ENCODE results near the gene SENP3.

The SENP3 gene

GRCh38 chr17:7556627-7557026 is 5.1 kb upstream of the SENP3 start:
- no peak for DNase-seq (ENCODE audit: low read depth, low spot score)

DNA sequence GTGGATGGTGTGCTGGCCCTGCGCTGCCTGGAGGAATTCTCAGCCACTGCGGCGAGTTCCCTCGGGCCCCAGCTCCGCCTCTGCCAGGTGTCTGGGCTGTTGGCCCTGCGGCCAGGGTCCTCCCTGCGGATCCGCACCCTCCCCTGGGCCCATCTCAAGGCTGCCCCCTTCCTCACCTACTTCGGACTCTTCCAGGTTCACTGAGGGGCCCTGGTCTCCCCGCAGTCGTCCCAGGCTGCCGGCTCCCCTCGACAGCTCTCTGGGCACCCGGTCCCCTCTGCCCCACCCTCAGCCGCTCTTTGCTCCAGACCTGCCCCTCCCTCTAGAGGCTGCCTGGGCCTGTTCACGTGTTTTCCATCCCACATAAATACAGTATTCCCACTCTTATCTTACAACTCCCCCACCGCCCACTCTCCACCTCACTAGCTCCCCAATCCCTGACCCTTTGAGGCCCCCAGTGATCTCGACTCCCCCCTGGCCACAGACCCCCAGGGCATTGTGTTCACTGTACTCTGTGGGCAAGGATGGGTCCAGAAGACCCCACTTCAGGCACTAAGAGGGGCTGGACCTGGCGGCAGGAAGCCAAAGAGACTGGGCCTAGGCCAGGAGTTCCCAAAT is 4.5 kb upstream of the SENP3 start:
- peak; percentile 47 for DNase-seq (ENCODE audit: low read depth, low spot score)

DNA sequence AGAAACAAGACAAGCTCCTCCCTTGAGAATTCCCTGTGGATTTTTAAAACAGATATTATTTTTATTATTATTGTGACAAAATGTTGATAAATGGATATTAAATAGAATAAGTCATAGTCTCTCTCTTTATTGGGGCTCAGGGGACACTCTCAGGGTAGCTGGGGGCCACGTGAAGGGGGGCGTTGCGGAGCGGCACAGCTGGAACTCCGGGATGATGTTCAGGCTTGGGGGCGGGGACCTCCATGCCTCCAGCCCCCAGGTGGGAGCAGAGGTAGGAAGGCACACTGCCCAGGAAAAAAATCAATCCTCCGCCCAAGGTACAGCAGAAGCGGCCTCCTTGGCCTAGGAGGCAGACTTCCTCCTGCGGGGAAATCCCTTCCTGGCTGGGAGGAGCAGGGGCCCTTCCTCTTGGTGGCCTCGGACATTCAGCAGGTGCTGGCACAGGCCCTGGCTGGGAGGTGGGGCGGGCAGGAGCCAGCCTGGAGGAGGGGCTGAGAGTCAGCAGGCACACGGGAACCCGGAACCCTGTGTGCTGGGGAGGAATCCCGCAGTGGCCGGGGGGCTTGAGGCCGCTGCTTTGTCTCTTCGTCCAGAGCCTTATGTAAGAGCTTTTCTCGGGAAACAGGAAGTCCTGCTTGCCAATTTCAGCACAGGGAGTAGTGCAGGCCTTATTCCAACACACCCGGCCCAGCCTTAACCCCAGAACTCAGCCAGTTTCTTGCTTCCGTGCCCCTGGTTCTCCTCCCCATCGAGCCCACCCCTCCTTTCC is 3.8 kb upstream of the SENP3 start:
- DNase-seq (ENCODE audit: low read depth, low spot score), result peak; percentile 90

- no peak for DNase-seq (ENCODE audit: low read depth, low spot score)
Measured at GRCh38 chr17:7558544-7559319, 3.0 kb upstream of the SENP3 start, which contains the start of gene TNFSF13. Gene TNFSF13 (plus strand): TSS chr17:7558750. CDS start chr17:7559040, 290 bp downstream.

DNA sequence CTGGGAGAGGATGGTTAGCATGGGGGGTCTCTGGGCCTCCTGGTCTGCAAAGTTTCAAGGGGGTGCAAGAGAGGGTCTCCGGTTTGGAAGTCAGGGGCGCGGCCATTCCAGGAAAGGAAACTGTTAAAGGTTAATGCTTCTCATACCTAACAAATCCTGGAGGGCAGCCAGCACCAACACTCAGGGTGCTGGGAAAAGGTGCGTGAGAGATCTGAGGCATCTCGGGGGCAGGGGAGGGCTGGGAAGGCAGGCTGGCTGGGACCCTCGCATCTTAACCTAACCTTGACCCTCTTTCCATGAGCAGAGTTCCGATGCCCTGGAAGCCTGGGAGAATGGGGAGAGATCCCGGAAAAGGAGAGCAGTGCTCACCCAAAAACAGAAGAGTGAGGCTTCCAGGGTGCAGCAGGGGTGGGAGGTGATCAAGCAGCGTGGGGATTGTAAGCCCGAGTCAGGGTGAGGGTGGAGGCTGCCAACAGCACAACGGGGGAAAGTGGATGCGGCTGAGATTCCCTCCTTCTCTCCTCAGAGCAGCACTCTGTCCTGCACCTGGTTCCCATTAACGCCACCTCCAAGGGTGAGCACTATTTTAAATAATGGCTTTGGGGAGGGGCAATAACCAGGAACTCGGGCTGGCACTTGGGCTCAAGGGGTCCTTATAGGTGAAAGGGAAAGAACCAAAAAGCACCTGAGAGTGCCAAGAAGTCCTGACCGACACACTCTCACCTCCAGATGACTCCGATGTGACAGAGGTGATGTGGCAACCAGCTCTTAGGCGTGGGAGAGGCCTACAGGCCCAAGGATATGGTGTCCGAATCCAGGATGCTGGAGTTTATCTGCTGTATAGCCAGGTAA is 2.2 kb upstream of the SENP3 start:
- DNase-seq (ENCODE audit: low read depth, low spot score), result no peak

DNA sequence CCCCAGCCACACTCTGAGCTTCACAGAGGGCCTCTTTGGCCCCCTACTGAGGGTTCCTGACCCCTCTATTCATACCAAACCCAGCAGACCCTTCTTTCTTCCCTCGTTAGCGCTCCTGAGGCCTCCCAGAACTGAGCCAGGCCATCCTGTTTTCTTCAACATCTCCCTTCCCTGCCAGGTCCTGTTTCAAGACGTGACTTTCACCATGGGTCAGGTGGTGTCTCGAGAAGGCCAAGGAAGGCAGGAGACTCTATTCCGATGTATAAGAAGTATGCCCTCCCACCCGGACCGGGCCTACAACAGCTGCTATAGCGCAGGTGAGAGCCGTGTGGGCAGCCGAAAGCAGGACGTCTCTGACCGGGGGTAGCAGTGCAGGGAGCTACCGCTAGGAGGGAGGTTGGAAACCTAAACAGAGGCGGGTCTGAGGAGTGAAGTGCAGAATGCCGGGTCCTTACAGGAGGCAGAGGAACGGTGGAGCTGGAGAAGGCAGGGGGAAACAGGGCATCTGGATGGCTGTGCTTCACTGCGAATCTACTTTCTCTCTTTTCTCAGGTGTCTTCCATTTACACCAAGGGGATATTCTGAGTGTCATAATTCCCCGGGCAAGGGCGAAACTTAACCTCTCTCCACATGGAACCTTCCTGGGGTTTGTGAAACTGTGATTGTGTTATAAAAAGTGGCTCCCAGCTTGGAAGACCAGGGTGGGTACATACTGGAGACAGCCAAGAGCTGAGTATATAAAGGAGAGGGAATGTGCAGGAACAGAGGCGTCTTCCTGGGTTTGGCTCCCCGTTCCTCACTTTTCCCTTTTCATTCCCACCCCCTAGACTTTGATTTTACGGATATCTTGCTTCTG is 1.3 kb upstream of the SENP3 start:
- peak; percentile 89 for DNase-seq (ENCODE audit: low read depth, low spot score)

DNA sequence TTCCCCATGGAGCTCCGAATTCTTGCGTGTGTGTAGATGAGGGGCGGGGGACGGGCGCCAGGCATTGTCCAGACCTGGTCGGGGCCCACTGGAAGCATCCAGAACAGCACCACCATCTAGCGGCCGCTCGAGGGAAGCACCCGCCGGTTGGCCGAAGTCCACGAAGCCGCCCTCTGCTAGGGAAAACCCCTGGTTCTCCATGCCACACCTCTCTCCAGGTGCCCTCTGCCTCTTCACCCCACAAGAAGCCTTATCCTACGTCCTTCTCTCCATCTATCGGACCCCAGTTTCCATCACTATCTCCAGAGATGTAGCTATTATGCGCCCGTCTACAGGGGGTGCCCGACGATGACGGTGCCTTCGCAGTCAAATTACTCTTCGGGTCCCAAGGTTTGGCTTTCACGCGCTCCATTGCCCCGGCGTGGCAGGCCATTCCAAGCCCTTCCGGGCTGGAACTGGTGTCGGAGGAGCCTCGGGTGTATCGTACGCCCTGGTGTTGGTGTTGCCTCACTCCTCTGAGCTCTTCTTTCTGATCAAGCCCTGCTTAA is 617 bp upstream of the SENP3 start:
- peak; percentile 95 for DNase-seq (ENCODE audit: low read depth, low spot score)

DNA sequence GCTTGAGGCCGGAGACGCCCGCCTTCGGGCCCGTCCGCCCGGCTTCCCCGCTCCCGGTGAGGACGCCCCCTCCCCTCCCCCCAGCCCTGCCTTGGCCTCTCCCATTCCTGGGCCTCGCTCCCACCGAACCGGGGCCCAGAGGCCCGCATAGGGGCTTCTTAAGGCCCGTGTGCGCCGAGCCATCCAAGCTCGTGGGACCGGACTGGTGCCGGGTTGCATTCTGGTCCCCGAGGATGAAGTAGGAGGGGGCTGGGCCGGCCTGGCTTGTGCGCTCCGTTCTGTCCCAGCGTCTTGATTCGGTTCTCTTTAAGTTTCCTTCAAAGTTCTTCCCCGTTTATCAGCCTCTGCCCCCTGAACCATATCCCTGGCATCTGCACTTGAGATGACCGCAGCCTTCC is 488 bp downstream of the SENP3 start:
- no peak for DNase-seq (ENCODE audit: low read depth, low spot score)

GRCh38 chr17:7563115-7563869 is 1.6 kb downstream of the SENP3 start:
- DNase-seq (ENCODE audit: low read depth, low spot score), result no peak

GRCh38 chr17:7569571-7569970 is 7.9 kb downstream of the SENP3 start:
- no peak for DNase-seq (ENCODE audit: low read depth, low spot score)

DNA sequence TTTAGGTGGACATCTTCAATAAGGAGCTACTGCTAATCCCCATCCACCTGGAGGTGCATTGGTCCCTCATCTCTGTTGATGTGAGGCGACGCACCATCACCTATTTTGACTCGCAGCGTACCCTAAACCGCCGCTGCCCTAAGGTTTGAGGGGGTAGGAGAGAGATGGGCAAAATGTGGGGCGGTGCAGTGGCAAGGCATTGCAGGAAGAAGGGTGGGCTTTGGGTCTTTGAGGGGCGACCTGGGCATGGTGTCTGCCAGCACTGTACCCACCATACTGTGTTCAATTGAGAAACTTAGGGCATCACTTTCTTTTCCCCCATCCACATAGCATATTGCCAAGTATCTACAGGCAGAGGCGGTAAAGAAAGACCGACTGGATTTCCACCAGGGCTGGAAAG is 8.6 kb downstream of the SENP3 start:
- no peak for DNase-seq (ENCODE audit: low read depth, low spot score)

DNA sequence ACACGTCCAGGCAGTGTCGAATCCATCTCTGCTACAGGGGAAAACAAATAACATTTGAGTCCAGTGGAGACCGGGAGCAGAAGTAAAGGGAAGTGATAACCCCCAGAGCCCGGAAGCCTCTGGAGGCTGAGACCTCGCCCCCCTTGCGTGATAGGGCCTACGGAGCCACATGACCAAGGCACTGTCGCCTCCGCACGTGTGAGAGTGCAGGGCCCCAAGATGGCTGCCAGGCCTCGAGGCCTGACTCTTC is 10.5 kb downstream of the SENP3 start:
- no peak for DNase-seq (ENCODE audit: low read depth, low spot score)

DNA sequence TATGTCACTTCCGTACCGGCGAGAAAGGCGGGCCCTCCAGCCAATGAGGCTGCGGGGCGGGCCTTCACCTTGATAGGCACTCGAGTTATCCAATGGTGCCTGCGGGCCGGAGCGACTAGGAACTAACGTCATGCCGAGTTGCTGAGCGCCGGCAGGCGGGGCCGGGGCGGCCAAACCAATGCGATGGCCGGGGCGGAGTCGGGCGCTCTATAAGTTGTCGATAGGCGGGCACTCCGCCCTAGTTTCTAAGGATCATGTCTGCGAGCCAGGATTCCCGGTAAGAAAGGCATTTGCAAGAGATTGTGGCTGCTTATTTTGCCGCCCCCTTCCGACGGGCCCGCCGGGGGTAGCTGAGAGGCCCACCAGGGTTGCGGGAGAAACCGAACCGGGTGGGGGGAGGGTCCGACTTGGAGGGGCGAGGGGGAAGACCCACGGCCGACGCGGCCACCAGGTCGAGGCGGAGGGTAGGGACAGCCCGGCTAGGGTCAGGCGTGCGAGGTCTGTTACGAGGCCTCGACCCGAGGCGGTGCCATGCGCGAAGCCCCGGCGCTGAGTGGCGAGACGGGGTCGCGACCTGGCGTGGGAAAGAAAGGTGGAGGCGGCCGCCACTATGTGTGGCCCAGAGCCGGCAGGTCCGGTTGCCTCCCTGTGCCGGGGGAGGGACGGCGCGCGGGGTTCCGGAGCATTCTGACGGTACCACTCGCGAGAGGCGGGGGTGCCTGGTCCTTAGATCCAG is 11.0 kb downstream of the SENP3 start:
- DNase-seq (ENCODE audit: low read depth, low spot score), result peak; percentile 100

- peak; percentile 92 for DNase-seq (ENCODE audit: low read depth, low spot score)
Measured at GRCh38 chr17:7573324-7574080, 11.8 kb downstream of the SENP3 start.

DNA sequence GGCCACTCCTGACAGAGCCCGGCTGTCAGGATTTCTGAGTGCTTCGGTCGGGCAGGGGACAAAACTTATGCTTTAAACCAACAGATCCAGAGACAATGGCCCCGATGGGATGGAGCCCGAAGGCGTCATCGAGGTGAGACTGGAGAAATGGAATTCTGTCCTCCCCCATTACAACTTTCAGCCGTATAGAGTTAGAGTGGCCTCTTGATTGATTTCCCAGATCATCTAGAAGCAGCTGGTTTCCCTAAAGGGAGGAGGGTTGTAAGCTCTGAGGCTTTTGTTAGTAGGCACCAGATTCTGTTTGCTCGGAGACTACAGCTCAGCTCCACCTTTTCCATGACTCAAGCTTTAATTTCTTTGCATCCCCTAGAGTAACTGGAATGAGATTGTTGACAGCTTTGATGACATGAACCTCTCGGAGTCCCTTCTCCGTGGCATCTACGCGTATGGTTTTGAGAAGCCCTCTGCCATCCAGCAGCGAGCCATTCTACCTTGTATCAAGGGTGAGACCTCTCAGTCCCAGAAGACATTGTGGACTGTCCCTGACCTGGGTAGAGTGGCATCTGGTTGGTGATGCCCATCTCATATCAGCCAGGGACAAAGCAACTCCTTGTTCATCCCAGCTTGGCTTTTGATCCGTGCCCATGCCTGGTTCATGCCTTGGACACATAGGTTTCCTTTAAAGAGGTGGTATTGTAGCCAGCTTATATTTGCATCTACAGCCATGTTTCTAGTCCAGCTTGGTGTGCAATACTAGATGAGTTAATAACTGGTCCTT is 12.6 kb downstream of the SENP3 start:
- DNase-seq (ENCODE audit: low read depth, low spot score), result no peak

DNA sequence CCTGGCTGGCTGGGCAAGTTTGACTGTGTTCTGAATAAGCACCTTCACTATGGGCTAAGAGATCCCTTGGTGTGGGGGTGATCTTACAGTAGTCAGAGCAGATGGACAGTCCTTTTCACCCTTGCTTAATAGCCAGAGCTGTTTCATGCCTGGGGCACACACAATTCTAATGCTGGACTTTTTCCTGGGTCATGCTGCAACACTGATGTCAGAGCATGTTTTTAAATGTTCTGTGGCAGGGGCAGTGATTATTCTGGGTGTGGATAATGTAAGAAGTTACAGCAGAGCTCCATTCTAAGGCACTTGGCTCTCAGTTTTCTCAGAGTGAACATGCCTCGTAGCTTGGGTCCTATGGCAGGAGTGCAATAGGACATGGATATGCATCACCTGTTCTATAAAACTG is 13.8 kb downstream of the SENP3 start:
- DNase-seq (ENCODE audit: low read depth, low spot score), result no peak

- DNase-seq (ENCODE audit: low read depth, low spot score), result no peak
Measured at GRCh38 chr17:7575959-7576358, 14.2 kb downstream of the SENP3 start.

Measured in ELF-1 (cell line).